ENCODE results near the gene SEC23A.
"Not testable (repeated sequence)": the region's sequence is repeated elsewhere in the genome, so short reads cannot be mapped to it uniquely, and the experiment has no call there.

Gene SEC23A

DNA sequence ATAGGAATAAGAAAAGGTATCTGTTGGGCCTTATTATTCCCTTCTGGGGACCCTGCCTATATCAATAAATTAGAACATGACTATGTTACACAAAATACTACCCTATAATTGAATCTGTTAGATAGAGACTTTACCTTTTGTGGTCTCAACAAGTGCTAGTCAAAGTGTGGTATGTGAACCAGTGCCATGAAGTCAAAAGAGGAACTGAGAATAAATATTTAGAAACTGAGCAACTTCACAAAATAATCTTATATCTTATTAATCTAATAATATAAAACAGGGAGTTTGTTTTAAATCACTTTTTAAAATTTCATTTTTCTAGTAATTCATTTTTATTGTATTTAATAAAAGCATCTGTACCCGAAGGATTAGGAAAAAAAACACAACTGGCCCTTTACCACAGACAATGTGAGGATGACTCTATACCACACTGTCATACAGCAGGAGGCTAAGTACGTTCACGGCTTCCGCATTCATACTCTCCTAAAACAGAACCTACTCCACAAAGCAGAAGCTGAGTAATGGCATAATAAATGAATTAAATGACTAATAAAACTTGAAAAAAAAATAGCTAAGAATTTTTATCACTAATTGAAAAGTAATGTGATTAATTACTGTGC is 42.1 kb downstream of the SEC23A start:
- Histone ChIP-seq H3K4me3 (no peak overlapping the region), H3K27ac (no peak overlapping the region)
- TF ChIP-seq CTCF (IDR thresholded peaks at IDR 0.05), result no peak
- DNase-seq (ENCODE audit: low spot score), result no peak

DNA sequence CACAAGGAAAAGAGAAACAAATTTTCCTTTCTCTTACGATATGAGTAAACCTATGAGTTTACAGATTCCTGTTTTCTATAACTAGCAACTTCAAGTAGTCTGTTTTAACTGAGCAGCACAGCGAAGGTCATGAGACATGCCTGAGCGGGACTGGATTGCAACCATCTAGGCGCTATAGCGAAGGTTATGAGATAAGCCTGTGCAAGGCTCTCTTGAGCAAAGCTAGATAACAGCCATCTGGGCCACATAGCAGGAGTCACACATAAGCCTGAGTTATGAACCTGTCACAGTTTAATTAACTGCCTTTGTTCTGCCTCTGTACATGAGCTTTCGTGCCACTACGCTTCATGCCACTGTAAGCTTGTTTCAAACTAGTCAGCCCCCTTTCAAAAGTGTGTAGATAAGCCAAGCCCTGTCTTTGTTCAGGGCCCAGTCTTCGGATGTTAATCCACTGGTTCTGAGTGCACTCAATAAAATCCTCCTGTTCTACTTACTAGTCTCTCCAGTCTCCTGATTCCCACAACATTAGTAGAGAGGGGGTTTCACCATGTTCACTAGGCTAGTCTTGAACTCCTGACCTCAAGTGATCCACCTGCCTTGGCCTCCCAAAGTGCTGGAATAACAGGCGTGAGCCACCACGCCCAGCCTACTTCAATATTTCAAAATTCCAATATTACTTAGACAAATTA is 47.1 kb downstream of the SEC23A start:
- no peak overlapping the region for H3K27ac ChIP-seq
- TF ChIP-seq CTCF (IDR thresholded peaks at IDR 0.05), result no peak

DNA sequence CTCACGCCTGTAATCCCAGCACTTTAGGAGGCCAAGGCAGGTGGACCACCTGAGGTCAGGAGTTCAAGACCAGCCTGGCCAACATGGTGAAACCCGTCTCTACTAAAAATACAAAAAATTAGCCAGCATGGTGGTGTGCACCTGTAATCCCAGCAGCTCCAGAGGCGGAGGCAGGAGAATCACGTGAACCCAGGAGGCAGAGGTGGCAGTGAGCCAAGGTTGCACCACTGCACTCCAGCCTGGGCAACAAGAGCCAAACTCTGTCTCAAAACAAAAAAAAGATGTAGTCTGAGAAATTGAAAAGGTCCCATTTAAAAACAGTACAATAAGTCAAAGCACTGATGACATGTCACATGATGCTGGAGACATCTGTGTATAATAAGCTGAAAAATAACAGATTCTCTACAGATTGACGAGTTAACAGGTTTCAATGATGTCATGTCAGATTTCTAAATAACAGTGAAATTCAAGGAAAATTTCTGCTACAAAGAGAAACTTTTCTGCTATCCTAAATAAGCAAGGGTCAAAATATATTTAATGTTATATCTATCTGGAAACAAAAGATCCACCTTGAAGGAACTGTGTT is 50.1 kb downstream of the SEC23A start:
- H3K4me3 ChIP-seq; H3K27ac ChIP-seq; DNase-seq (ENCODE audit: low spot score): not testable (repeated sequence)

More for the DNA sequence above, 47.1 kb downstream of the SEC23A start:
- no peak overlapping the region for H3K4me3 ChIP-seq
- DNase-seq (ENCODE audit: low spot score), result no peak

DNA sequence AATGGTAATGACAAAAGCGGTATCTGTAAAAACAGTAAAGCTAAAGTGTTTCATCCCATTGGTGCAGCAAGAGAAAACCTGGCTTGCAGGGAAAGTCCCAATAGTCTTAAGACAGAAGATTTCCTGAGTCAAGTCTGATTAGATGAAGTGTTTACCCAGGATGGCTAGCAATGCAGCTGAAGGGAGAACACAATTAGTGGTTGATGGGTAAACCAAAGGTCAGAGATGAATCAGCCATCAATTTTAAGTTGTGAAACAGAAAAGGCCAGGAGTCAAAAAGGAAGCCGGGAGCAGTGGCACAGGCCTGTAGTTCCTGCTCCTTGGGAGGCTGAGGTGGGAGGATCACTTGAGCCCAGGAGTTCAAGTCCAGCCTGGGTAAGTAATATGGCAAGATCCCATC is 52.6 kb downstream of the SEC23A start:
- Histone ChIP-seq H3K4me3 (no peak overlapping the region), H3K27ac (no peak overlapping the region)
- no peak for DNase-seq (ENCODE audit: low spot score)
- no peak for TF ChIP-seq CTCF (IDR thresholded peaks at IDR 0.05)

DNA sequence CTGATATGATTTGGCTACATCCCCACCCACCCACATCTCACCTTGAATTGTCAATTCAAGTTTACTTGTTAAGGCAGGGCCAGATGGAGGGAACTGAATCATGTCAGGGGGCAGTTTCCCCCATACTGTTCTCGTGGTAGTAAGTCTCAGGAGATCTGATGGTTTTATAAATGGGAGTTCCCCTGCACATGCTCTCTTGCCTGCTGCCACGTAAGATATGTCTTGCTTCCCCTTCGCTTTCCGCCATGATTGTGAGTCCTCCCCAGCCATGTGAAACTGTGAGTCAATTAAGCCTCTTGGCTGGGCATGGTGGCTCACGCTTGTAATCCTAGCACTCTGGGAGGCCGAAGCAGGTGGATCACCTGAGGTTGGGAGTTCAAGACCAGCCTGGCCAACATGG is 57.1 kb downstream of the SEC23A start:
- H3K27ac ChIP-seq; DNase-seq (ENCODE audit: low spot score); H3K4me3 ChIP-seq: not testable (repeated sequence)

GRCh38 chr14:39043352-39043943 is 59.6 kb downstream of the SEC23A start:
- Histone ChIP-seq H3K4me3 (no peak overlapping the region), H3K27ac (no peak overlapping the region)
- TF ChIP-seq CTCF (IDR thresholded peaks at IDR 0.05), result no peak
- no peak for DNase-seq (ENCODE audit: low spot score)

DNA sequence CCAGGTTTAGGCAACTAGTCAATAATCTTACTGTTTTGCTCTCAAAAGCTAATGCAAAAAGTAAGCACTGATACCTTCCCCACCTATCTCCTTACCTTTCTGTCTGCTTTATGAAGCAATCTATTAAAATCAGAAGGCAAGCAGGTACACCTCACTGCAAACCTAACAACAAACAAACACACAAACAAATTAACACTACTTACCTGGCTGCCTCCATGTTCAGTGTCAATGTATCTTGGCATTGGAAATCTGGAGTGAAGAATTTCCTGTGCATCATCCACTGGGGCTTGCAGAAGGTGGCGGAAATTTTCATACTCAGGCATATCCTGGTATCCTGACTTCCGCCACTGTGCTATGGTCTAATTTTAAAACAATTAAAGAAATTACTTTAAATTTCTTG is 62.5 kb downstream of the SEC23A start:
- no peak for DNase-seq (ENCODE audit: low spot score)
- no peak for TF ChIP-seq CTCF (IDR thresholded peaks at IDR 0.05)
- no peak overlapping the region for H3K27ac ChIP-seq
- H3K4me3 ChIP-seq, result no peak overlapping the region

GRCh38 chr14:39038542-39038941 is 64.5 kb downstream of the SEC23A start:
- no peak overlapping the region for H3K27ac ChIP-seq
- DNase-seq (ENCODE audit: low spot score), result no peak
- TF ChIP-seq CTCF (IDR thresholded peaks at IDR 0.05), result no peak
- H3K4me3 ChIP-seq, result no peak overlapping the region
